HS-27A (cell line): ENCODE results near the gene CAMSAP1.

ENCODE experiments used
- DNase-seq: peaks from one replicate; pipeline ENCODE4 v3.0.0-alpha.2; 2012; ENCODE audit warnings: low read depth, missing footprints

Gene CAMSAP1

GRCh38 chr9:135835131-135835530, 72.2 kb downstream of the CAMSAP1 start:
- no peak for DNase-seq

- no peak for DNase-seq
Measured at GRCh38 chr9:135833864-135834263, 73.5 kb downstream of the CAMSAP1 start.

GRCh38 chr9:135830496-135830895, 76.8 kb downstream of the CAMSAP1 start:
- DNase-seq: no peak

- no peak for DNase-seq
Measured at GRCh38 chr9:135828656-135829055, 78.7 kb downstream of the CAMSAP1 start.

- DNase-seq: no peak
Measured at GRCh38 chr9:135827866-135828580, 79.3 kb downstream of the CAMSAP1 start.

- DNase-seq: no peak
Measured at GRCh38 chr9:135827301-135827700, 80.0 kb downstream of the CAMSAP1 start.

GRCh38 chr9:135826188-135826545, 81.2 kb downstream of the CAMSAP1 start:
- no peak for DNase-seq

GRCh38 chr9:135825435-135826187, 81.7 kb downstream of the CAMSAP1 start:
- DNase-seq: no peak

GRCh38 chr9:135823036-135823435, 84.3 kb downstream of the CAMSAP1 start:
- no peak for DNase-seq

GRCh38 chr9:135822374-135822755, 85.0 kb downstream of the CAMSAP1 start:
- no peak for DNase-seq

- DNase-seq: no peak
Measured at GRCh38 chr9:135821733-135822373, 85.5 kb downstream of the CAMSAP1 start.

- no peak for DNase-seq
Measured at GRCh38 chr9:135821116-135821515, 86.2 kb downstream of the CAMSAP1 start.

- no peak for DNase-seq
Measured at GRCh38 chr9:135820661-135821060, 86.7 kb downstream of the CAMSAP1 start.

- no peak for DNase-seq
Measured at GRCh38 chr9:135819905-135820304, 87.4 kb downstream of the CAMSAP1 start.

GRCh38 chr9:135818718-135819475, 88.4 kb downstream of the CAMSAP1 start:
- DNase-seq: no peak

- no peak for DNase-seq
Measured at GRCh38 chr9:135817951-135818717, 89.2 kb downstream of the CAMSAP1 start.

- DNase-seq: no peak
Measured at GRCh38 chr9:135816651-135816970, 90.7 kb downstream of the CAMSAP1 start.

GRCh38 chr9:135815830-135816650, 91.3 kb downstream of the CAMSAP1 start:
- DNase-seq: no peak

GRCh38 chr9:135815413-135815812, 91.9 kb downstream of the CAMSAP1 start:
- DNase-seq: no peak

- no peak for DNase-seq
Measured at GRCh38 chr9:135814421-135815095, 92.8 kb downstream of the CAMSAP1 start.
